IMR-90 (cell line): Measurements from ENCODE around the gene TMEM219. TPM values are rescaled to one million over a fixed set of nuclear protein-coding genes. Genes with fewer than 3 reads are reported as not detected.

ENCODE experiments used
- ATAC-seq: fragments of 200-7000 bp; cut with Tn5 transposase; 2 replicates; pipeline ENCODE4 v1.9.1; 2020; ENCODE audit warnings: low read depth, mild to moderate bottlenecking, moderate library complexity
- BruUV-seq: library from RNA; stranded (reverse); fragments of 400-500 nt; replicated peaks from 2 replicates; lab custom pipeline; 2021; lab: Mats Ljungman, UMichigan
- CTCF ChIA-PET: fragments of 300-600 bp; formaldehyde crosslinking; extraction: SDS; loops from one replicate; lab custom pipeline; 2021; ENCODE audit warnings: antibody characterized with exemption; lab: Yijun Ruan, JAX
- POLR2A ChIA-PET: fragments of 300-600 bp; sonication (Branson Sonifier 250); formaldehyde crosslinking; loops from one replicate; lab custom pipeline; 2022; ENCODE audit warnings: antibody characterized with exemption; ENCODE audit not compliant: unreplicated experiment; lab: Charles Lee
- DNase-seq: peaks from one replicate; pipeline ENCODE4 v3.0.0; 2013
- H2AFZ ChIP-seq: replicated peaks from 2 replicates; pipeline ENCODE3; 2013; ENCODE audit warnings: low read length, mild to moderate bottlenecking; ENCODE audit not compliant: poor library complexity
- H2AK5ac ChIP-seq: 2 replicates; pipeline ENCODE4 v1.6.1; 2013; ENCODE audit warnings: low read depth, low read length, inconsistent platforms
- H2AK9ac ChIP-seq: replicated peaks from 2 replicates; pipeline ENCODE3; 2013; ENCODE audit warnings: mild to moderate bottlenecking, low read depth, low read length, moderate library complexity; ENCODE audit not compliant: poor library complexity
- H2BK120ac ChIP-seq: 2 replicates; pipeline ENCODE4 v1.6.1; 2013; ENCODE audit warnings: low read depth, low read length, inconsistent platforms
- H2BK15ac ChIP-seq: 3 replicates; pipeline ENCODE4 v1.6.1; 2013; ENCODE audit warnings: low read depth, low read length, inconsistent platforms
- H2BK20ac ChIP-seq: 2 replicates; pipeline ENCODE4 v1.6.1; 2013; ENCODE audit warnings: low read depth, mild to moderate bottlenecking, inconsistent platforms, low read length, moderate library complexity
- H2BK5ac ChIP-seq: 2 replicates; pipeline ENCODE4 v1.6.1; 2013; ENCODE audit warnings: mild to moderate bottlenecking, low read depth, low read length, inconsistent platforms; ENCODE audit not compliant: poor library complexity, severe bottlenecking
- H3K14ac ChIP-seq: replicated peaks from 2 replicates; pipeline ENCODE4 v1.6.1; 2013; ENCODE audit warnings: low read depth, low read length, inconsistent platforms
- H3K18ac ChIP-seq: 2 replicates; pipeline ENCODE4 v1.6.1; 2013; ENCODE audit warnings: low read depth, low read length, control low read depth
- H3K23ac ChIP-seq: 2 replicates; pipeline ENCODE4 v1.6.1; 2013; ENCODE audit warnings: low read depth, low read length, inconsistent platforms
- H3K27ac ChIP-seq: 2 replicates; pipeline ENCODE4 v1.5.1; 2013; ENCODE audit warnings: mild to moderate bottlenecking, control low read depth, low read length; ENCODE audit not compliant: insufficient read depth
- H3K27me3 ChIP-seq: 2 replicates; pipeline ENCODE4 v1.6.1; 2013; ENCODE audit warnings: low read length; ENCODE audit not compliant: control insufficient read depth, insufficient read depth
- H3K36me3 ChIP-seq: 2 replicates; pipeline ENCODE4 v1.6.1; 2013; ENCODE audit warnings: low read length, mixed read lengths; ENCODE audit not compliant: control insufficient read depth, insufficient read depth
- H3K4ac ChIP-seq: 2 replicates; pipeline ENCODE4 v1.6.1; 2013; ENCODE audit warnings: low read depth, low read length, inconsistent platforms
- H3K4me1 ChIP-seq: 2 replicates; pipeline ENCODE4 v1.6.1; 2013; ENCODE audit warnings: low read length, mixed read lengths; ENCODE audit not compliant: control insufficient read depth, insufficient read depth
- H3K4me2 ChIP-seq: 2 replicates; pipeline ENCODE4 v1.6.1; 2013; ENCODE audit warnings: low read depth, mild to moderate bottlenecking, control low read depth, low read length, moderate library complexity
- H3K4me3 ChIP-seq: 2 replicates; pipeline ENCODE4 v1.5.1; 2013; ENCODE audit warnings: low read depth, mild to moderate bottlenecking, control low read depth, low read length, moderate library complexity; ENCODE audit not compliant: insufficient read depth
- H3K56ac ChIP-seq: 2 replicates; pipeline ENCODE4 v1.6.1; 2013; ENCODE audit warnings: low read length, inconsistent platforms; ENCODE audit not compliant: insufficient read depth; ENCODE audit errors: extremely low read depth
- H3K79me1 ChIP-seq, 2 experiments: 2 replicates each; pipeline ENCODE4 v1.6.1; 2013; ENCODE audit warnings: low read length in 2 of 2, inconsistent platforms in 1 of 2, low read depth in 1 of 2
- H3K9ac ChIP-seq: 2 replicates; pipeline ENCODE4 v1.6.1; 2013; ENCODE audit warnings: low read depth, low read length, control low read depth
- H3K9me1 ChIP-seq: 2 replicates; pipeline ENCODE4 v1.6.1; 2013; ENCODE audit warnings: low read length, inconsistent platforms; ENCODE audit not compliant: insufficient read depth
- H3K9me3 ChIP-seq: 2 replicates; pipeline ENCODE4 v1.6.1; 2013; ENCODE audit warnings: low read length; ENCODE audit not compliant: control insufficient read depth, insufficient read depth
- H4K20me1 ChIP-seq: 2 replicates; pipeline ENCODE4 v1.6.1; 2013; ENCODE audit warnings: low read length, inconsistent platforms; ENCODE audit not compliant: insufficient read depth
- H4K5ac ChIP-seq: 2 replicates; pipeline ENCODE4 v1.6.1; 2013; ENCODE audit warnings: mild to moderate bottlenecking, low read depth, low read length, control low read depth
- H4K8ac ChIP-seq, 2 experiments: 2 replicates each; pipeline ENCODE4 v1.6.1; 2013; ENCODE audit warnings: low read depth in 2 of 2, low read length in 2 of 2, control low read depth in 1 of 2, inconsistent platforms in 1 of 2
- H4K91ac ChIP-seq: 2 replicates; pipeline ENCODE4 v1.6.1; 2013; ENCODE audit warnings: low read depth, low read length, inconsistent platforms; ENCODE audit not compliant: insufficient read depth
- BHLHE40 ChIP-seq: fragments of 150-350 bp; IDR thresholded peaks from 2 replicates; pipeline ENCODE4 v1.6.1; 2016; ENCODE audit warnings: mild to moderate bottlenecking, low read depth, low read length
- FOS ChIP-seq: fragments of 150-350 bp; IDR thresholded peaks from 2 replicates; pipeline ENCODE4 v1.6.1; 2016; ENCODE audit warnings: low read depth, low read length
- POLR2A ChIP-seq: IDR thresholded peaks from 2 replicates; pipeline ENCODE4 v1.6.1; 2012; ENCODE audit warnings: mild to moderate bottlenecking, low read depth, low read length
- WGBS, 2 experiments: methylation state at CpG; one replicate each; pipeline versions ENCODE4 v1.1.5 to v1.1.7; 2013; ENCODE audit warnings: missing lambda C conversion rate in 2 of 2; ENCODE audit not compliant: insufficient read length in 1 of 2; ENCODE audit errors: extremely low coverage in 2 of 2; 5-methylcytosine and 5-hydroxymethylcytosine counted together
- dilution Hi-C: fragments of 300-500 bp; cut with HindIII; formaldehyde crosslinking; loops from one replicate; pipeline ENCODE4 v1.14.3; 2018; ENCODE audit warnings: low sequenced_read_pairs; ENCODE audit not compliant: unreplicated experiment
- in situ Hi-C: fragments of 300-500 bp; cut with MboI; formaldehyde crosslinking; loops from 3 replicates; pipeline ENCODE4 v1.14.3; 2019; ENCODE audit warnings: low sequenced_read_pairs, inconsistent platforms, mixed read lengths
- intact Hi-C: fragments of 100-400 bp; cut with micrococcal nuclease; formaldehyde crosslinking; loops from 2 replicates; pipeline ENCODE4 v1.10.0; 2022
- polyA plus RNA-seq, 3 experiments: library from polyadenylated mRNA; depleted of rRNA; stranded (reverse); fragments of >200 nt; gene quantifications; 2 replicates each; pipeline ENCODE4 v1.2.3, GENCODE V29; 2012; ENCODE audit warnings: low replicate concordance in 1 of 3
- total RNA-seq: library from RNA; depleted of rRNA; stranded (reverse); fragments of >200 nt; gene quantifications from 2 replicates; pipeline ENCODE4 v1.2.3, GENCODE V29; 2012
- TF ChIP-seq, protein P1 (sequence below): fragments of 150-350 bp; IDR thresholded peaks from 2 replicates; pipeline ENCODE4 v1.6.1; 2016; ENCODE audit warnings: low read depth, mild to moderate bottlenecking, low read length, moderate library complexity, borderline replicate concordance
- TF ChIP-seq, protein P2 (sequence below): conservative IDR thresholded peaks from 2 replicates; pipeline ENCODE4 v1.5.1; 2012; ENCODE audit warnings: mild to moderate bottlenecking, low read depth, low read length, improper control_type of control experiment

Gene TMEM219
- total and polyA plus RNA-seq, 2 of the 4 experiments (the other 2 are of a cell fraction) = 47.0 to 95.3 TPM

DNA sequence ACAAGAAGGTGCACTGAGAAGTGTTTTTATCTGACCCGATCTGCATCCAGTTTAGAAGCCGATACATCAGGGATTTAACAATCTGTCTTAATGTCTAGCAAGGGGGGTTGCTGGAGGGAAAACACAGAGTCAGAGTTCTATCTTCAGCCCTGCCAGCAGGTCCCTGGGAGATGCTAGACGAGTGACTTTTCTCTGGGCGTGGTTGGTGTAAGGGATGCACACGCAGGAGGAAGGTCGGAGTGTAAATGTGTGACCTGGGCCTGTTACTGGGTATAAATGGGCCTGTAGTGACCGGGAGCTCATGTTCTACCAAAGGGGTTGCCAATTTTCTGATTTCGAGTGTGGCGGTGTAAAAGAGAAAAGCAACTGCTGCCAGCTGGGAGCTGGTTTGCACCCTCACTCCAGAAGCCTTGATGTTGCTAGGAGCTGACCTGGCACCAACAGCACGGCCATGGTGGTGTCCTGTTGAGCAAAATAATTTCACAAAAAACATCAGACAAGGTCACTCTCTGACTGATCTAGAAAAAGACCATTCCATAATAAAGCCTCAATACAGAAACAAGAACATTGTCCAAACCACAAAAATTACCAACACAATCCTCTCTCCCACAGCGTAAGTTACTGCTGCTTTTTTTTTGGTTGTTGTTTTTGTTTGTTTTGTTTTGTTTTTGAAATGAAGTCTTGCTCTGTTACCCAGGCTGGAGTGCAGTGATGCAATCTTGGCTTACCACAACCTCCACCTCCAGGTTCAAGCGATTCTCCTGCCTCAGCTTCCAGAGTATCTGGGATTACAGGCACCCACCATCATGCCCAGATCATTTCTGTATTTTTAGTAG, 34.6 kb upstream of the TMEM219 start:
- Histone ChIP-seq H3K4ac (peak overlapping the region; percentile 98), H4K5ac (peak overlapping the region; percentile 2), H2BK120ac (no peak overlapping the region; the same call in 1 of the 2 replicates), H4K20me1 (peaks cover 6% of the 10 kb centered on the region; the same call in 1 of the 2 replicates), H3K9ac (peak overlapping the region; percentile 95), H3K4me2 (peak overlapping the region; percentile 96), H3K14ac (peak overlapping the region; percentile 99; the same call in 1 of the 2 replicates), H3K9me1 (peaks cover 15% of the 10 kb centered on the region; the same call in 1 of the 2 replicates), H3K18ac (no peak overlapping the region), H3K36me3 (peaks cover 6% of the 10 kb centered on the region), H2BK15ac (no peak overlapping the region), H2AFZ (peak overlapping the region; percentile 98), H3K56ac (peak overlapping the region; percentile 32; the same call in 1 of the 2 replicates), H3K27me3 (no peaks in the 10 kb centered on the region), H4K8ac (peak overlapping the region; percentile 85 to 99; a peak in 2 of 4 replicates), H4K91ac (peak overlapping the region; percentile 95), H3K79me1 (peaks cover 24 to 40% of the 10 kb centered on the region in 2 experiments), H3K23ac (peak overlapping the region; percentile 91), H2BK5ac (peak overlapping the region; percentile 92), H2AK5ac (peak overlapping the region; percentile 81), H3K27ac (0 out of 2 replicates have a peak overlapping the region, but pooled peaks have one; percentile 7), H2AK9ac (peak overlapping the region; percentile 32), H3K4me1 (peaks cover 10% of the 10 kb centered on the region), H3K9me3 (no peaks in the 10 kb centered on the region), H2BK20ac (peak overlapping the region; percentile 28; the same call in 1 of the 2 replicates), H3K4me3 (peak overlapping the region; percentile 79; the same call in 1 of the 2 replicates)
- no peak for ATAC-seq
- WGBS, 2 experiments = 20% methylated on average over 1 of the region's 12 CpGs; no CpG with 5 or more reads in 1 of the 2 experiments
- BruUV-seq = no TSS peak
- intact Hi-C loops = loop anchor here (5.0 kb wide), 2 partner anchors 45 to 70 kb away; partner anchors contain the start of genes HIRIP3, INO80E and TAOK2
- TF ChIP-seq, protein P1, sequence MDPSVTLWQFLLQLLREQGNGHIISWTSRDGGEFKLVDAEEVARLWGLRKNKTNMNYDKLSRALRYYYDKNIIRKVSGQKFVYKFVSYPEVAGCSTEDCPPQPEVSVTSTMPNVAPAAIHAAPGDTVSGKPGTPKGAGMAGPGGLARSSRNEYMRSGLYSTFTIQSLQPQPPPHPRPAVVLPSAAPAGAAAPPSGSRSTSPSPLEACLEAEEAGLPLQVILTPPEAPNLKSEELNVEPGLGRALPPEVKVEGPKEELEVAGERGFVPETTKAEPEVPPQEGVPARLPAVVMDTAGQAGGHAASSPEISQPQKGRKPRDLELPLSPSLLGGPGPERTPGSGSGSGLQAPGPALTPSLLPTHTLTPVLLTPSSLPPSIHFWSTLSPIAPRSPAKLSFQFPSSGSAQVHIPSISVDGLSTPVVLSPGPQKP = no peak
- no peak for TF ChIP-seq BHLHE40
- TF ChIP-seq, protein P2, sequence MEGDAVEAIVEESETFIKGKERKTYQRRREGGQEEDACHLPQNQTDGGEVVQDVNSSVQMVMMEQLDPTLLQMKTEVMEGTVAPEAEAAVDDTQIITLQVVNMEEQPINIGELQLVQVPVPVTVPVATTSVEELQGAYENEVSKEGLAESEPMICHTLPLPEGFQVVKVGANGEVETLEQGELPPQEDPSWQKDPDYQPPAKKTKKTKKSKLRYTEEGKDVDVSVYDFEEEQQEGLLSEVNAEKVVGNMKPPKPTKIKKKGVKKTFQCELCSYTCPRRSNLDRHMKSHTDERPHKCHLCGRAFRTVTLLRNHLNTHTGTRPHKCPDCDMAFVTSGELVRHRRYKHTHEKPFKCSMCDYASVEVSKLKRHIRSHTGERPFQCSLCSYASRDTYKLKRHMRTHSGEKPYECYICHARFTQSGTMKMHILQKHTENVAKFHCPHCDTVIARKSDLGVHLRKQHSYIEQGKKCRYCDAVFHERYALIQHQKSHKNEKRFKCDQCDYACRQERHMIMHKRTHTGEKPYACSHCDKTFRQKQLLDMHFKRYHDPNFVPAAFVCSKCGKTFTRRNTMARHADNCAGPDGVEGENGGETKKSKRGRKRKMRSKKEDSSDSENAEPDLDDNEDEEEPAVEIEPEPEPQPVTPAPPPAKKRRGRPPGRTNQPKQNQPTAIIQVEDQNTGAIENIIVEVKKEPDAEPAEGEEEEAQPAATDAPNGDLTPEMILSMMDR = no peak
- no peak for TF ChIP-seq FOS
- TF ChIP-seq POLR2A = no peak
- DNase-seq = no peak
- POLR2A ChIA-PET = interaction anchor here (1.5 kb wide), 1 partner anchor 27 kb away, joined by 6 read pairs; the partner anchor contains the start of gene ASPHD1
- CTCF ChIA-PET = no interaction called here
- in situ Hi-C loops = no loop called here
- dilution Hi-C loops = no loop called here
